ENCODE data around the gene BLID. TPM values are rescaled to one million over a fixed set of nuclear protein-coding genes. Genes with fewer than 3 reads are reported as not detected.

The BLID gene
- polyA plus RNA-seq, 1 donor (not counting 4 experiments of a cell fraction or from before 2014, with no cell fraction given), result 0.18 TPM

DNA sequence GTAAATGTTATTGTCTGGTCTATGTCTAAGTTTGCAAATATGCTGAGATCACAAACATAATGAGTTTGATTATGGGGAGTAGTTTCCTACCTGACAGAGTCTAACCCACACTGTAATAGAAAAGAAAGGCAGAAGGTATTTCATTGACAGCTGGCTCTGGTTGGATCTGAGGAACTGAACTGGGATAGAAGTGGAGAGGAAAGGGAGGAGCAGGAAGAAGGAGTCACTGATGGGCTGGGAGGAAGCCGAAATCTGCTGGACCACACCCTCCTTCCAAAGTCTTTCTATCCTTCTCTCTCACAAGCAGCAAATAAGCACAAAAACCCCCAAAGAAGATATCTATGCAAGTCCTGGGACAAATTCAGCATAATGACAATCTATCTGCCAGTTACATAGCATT lies 11.7 kb downstream of the BLID start:
- Histone ChIP-seq H3K9me3 (ENCODE audit: control insufficient read depth, low read depth, low read length) (no peaks in the 10 kb centered on the region), H3K9me1 (ENCODE audit: control insufficient read depth, extremely low read depth, insufficient read depth, low read length) (no peaks in the 10 kb centered on the region), H3K4me1 (ENCODE audit: control insufficient read depth, extremely low read depth, insufficient read depth, low read length) (peaks cover 52% of the 10 kb centered on the region), H3K27me3 (ENCODE audit: control insufficient read depth, extremely low read depth, insufficient read depth, low read length) (no peaks in the 10 kb centered on the region), H3K4me2 (ENCODE audit: control insufficient read depth, extremely low read depth, insufficient read depth, low read depth, low read length) (no peak overlapping the region), H3K27ac (ENCODE audit: control insufficient read depth, insufficient read depth, low read length) (no peak overlapping the region), H3K79me2 (ENCODE audit: control insufficient read depth, insufficient read depth, low read length) (peaks cover 16% of the 10 kb centered on the region), H3K4me3 (ENCODE audit: control insufficient read depth in 2 of 3, extremely low read depth in 1 of 3, insufficient read depth in 2 of 3, low read depth in 1 of 3, low read length in 3 of 3) (no peak overlapping the region), H3K9ac (ENCODE audit: control insufficient read depth, extremely low read depth, insufficient read depth, low read length) (no peak overlapping the region), H4K20me1 (ENCODE audit: control insufficient read depth, extremely low read depth, insufficient read depth, low read length) (no peaks in the 10 kb centered on the region), H3K36me3 (ENCODE audit: control insufficient read depth in 2 of 2, extremely low read depth in 1 of 2, insufficient read depth in 2 of 2, low read length in 2 of 2) (peaks cover 1 to 11% of the 10 kb centered on the region in 2 experiments), H2AFZ (ENCODE audit: control insufficient read depth, low read length) (no peak overlapping the region)
- no peak for TF ChIP-seq EZH2 (IDR thresholded peaks at IDR 0.05; ENCODE audit: low read length)
- TF ChIP-seq, protein P1, sequence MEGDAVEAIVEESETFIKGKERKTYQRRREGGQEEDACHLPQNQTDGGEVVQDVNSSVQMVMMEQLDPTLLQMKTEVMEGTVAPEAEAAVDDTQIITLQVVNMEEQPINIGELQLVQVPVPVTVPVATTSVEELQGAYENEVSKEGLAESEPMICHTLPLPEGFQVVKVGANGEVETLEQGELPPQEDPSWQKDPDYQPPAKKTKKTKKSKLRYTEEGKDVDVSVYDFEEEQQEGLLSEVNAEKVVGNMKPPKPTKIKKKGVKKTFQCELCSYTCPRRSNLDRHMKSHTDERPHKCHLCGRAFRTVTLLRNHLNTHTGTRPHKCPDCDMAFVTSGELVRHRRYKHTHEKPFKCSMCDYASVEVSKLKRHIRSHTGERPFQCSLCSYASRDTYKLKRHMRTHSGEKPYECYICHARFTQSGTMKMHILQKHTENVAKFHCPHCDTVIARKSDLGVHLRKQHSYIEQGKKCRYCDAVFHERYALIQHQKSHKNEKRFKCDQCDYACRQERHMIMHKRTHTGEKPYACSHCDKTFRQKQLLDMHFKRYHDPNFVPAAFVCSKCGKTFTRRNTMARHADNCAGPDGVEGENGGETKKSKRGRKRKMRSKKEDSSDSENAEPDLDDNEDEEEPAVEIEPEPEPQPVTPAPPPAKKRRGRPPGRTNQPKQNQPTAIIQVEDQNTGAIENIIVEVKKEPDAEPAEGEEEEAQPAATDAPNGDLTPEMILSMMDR (optimal IDR thresholded peaks at IDR 0.05 in 1 of 3, IDR thresholded peaks at IDR 0.05 in 1 of 3, conservative IDR thresholded peaks at IDR 0.05 in 1 of 3; ENCODE audit: extremely low read depth in 1 of 3, insufficient read depth in 2 of 3, low read length in 3 of 3), result no peak
- DNase-seq (ENCODE audit: low read depth, low spot score) (no peak), FAIRE-seq (no peak)
- dilution Hi-C loops (cut with MboI; ENCODE audit: extremely low pct_ligation_motif_present, low sequenced_read_pairs), result no loop called here

- Histone ChIP-seq H3K4me2 (ENCODE audit: control insufficient read depth, extremely low read depth, insufficient read depth, low read depth, low read length) (no peak overlapping the region), H3K9me3 (ENCODE audit: control insufficient read depth, low read depth, low read length) (no peaks in the 10 kb centered on the region), H3K9ac (ENCODE audit: control insufficient read depth, extremely low read depth, insufficient read depth, low read length) (no peak overlapping the region), H2AFZ (ENCODE audit: control insufficient read depth, low read length) (no peak overlapping the region), H3K9me1 (ENCODE audit: control insufficient read depth, extremely low read depth, insufficient read depth, low read length) (no peaks in the 10 kb centered on the region), H3K4me1 (ENCODE audit: control insufficient read depth, extremely low read depth, insufficient read depth, low read length) (peaks cover 57% of the 10 kb centered on the region), H3K4me3 (ENCODE audit: control insufficient read depth in 2 of 3, extremely low read depth in 1 of 3, insufficient read depth in 2 of 3, low read depth in 1 of 3, low read length in 3 of 3) (no peak overlapping the region), H4K20me1 (ENCODE audit: control insufficient read depth, extremely low read depth, insufficient read depth, low read length) (no peaks in the 10 kb centered on the region), H3K36me3 (ENCODE audit: control insufficient read depth in 2 of 2, extremely low read depth in 1 of 2, insufficient read depth in 2 of 2, low read length in 2 of 2) (peaks cover 1 to 9% of the 10 kb centered on the region in 2 experiments), H3K79me2 (ENCODE audit: control insufficient read depth, insufficient read depth, low read length) (peaks cover 22% of the 10 kb centered on the region), H3K27ac (ENCODE audit: control insufficient read depth, insufficient read depth, low read length) (peak overlapping the region; percentile 25), H3K27me3 (ENCODE audit: control insufficient read depth, extremely low read depth, insufficient read depth, low read length) (no peaks in the 10 kb centered on the region)
- dilution Hi-C loops (cut with MboI; ENCODE audit: extremely low pct_ligation_motif_present, low sequenced_read_pairs), result no loop called here
- TF ChIP-seq EZH2 (IDR thresholded peaks at IDR 0.05; ENCODE audit: low read length), result no peak
- TF ChIP-seq, protein P1 (optimal IDR thresholded peaks at IDR 0.05 in 1 of 3, IDR thresholded peaks at IDR 0.05 in 1 of 3, conservative IDR thresholded peaks at IDR 0.05 in 1 of 3; ENCODE audit: extremely low read depth in 1 of 3, insufficient read depth in 2 of 3, low read length in 3 of 3), result no peak
- FAIRE-seq (no peak), DNase-seq (ENCODE audit: low read depth, low spot score) (no peak)
Observed at GRCh38 chr11:122103726-122104125, 12.3 kb downstream of the BLID start.

All from keratinocyte (primary cell).